ENCODE results near the gene GRIN1. TPM values are rescaled to one million over a fixed set of nuclear protein-coding genes. Genes with fewer than 3 reads are reported as not detected.

Gene GRIN1
- total and polyA plus RNA-seq, 2 donors (not counting 3 experiments of a cell fraction or from before 2014, with no cell fraction given) = not detected

GRCh38 chr9:137128862-137129455, 10.0 kb upstream of the GRIN1 start:
- ChIA-PET POLR2A (interaction anchor here (0.9 to 1.1 kb wide), 4 partner anchors 72 to 112 kb away, joined by 3 to 9 read pairs (median 6); partner anchors contain the start of genes NPDC1, TPRN and TUBB4B), CTCF (interaction anchor here (0.9 to 3.3 kb wide), 9 partner anchors 8 to 108 kb away, joined by 3 to 17 read pairs (median 6); partner anchors contain the start of genes GRIN1 and RNF224)
- H3K36me3 ChIP-seq (ENCODE audit: control insufficient read depth in 2 of 2, extremely low read depth in 1 of 2, insufficient read depth in 2 of 2, low read length in 2 of 2) = no peaks in the 10 kb centered on the region
- dilution Hi-C loops (cut with MboI; ENCODE audit: extremely low pct_ligation_motif_present, low sequenced_read_pairs) = no loop called here
- BruUV-seq (replicated peaks) = TSS peak; percentile 48
- peak overlapping the region; percentile 39 to 63 (median 51) for H3K4me3 ChIP-seq (replicated peaks in 1 of 3; ENCODE audit: insufficient read depth in 1 of 3, low read depth in 1 of 3, low read length in 3 of 3)
- H4K20me1 ChIP-seq (replicated peaks; ENCODE audit: control insufficient read depth, extremely low read depth, insufficient read depth, low read length) = no peaks in the 10 kb centered on the region
- peak; percentile 49 for FAIRE-seq
- intact Hi-C loops (cut with micrococcal nuclease) = loop anchor here (1.0 kb wide), 1 partner anchor 71 kb away; the partner anchor contains the start of gene TPRN
- peak overlapping the region; percentile 85 for H2AFZ ChIP-seq (ENCODE audit: low read depth, low read length)
- H3K4me1 ChIP-seq (ENCODE audit: control insufficient read depth, extremely low read depth, insufficient read depth, low read length) = peaks cover 26% of the 10 kb centered on the region
- no peak for DNase-seq (ENCODE audit: low read depth, low spot score)
- H3K27ac ChIP-seq (ENCODE audit: insufficient read depth, low read depth, low read length) = peak overlapping the region; percentile 10
- no peaks in the 10 kb centered on the region for H3K9me1 ChIP-seq (replicated peaks; ENCODE audit: control insufficient read depth, extremely low read depth, insufficient read depth, low read length)
- peak overlapping the region; percentile 69 for H3K9ac ChIP-seq (replicated peaks; ENCODE audit: extremely low read depth, insufficient read depth, low read length)
- no peak for TF ChIP-seq FOS (IDR thresholded peaks at IDR 0.05; ENCODE audit: borderline replicate concordance, insufficient read depth, low read length)
- TF ChIP-seq GATA2 (IDR thresholded peaks at IDR 0.05; ENCODE audit: insufficient read depth, insufficient read length, low read depth, low read length) = no peak
- TF ChIP-seq JUN (IDR thresholded peaks at IDR 0.05; ENCODE audit: borderline replicate concordance, insufficient read depth, insufficient read length, low read depth) = no peak
- no peak for TF ChIP-seq POLR2A (IDR thresholded peaks at IDR 0.05; ENCODE audit: low read depth, low read length)
- TF ChIP-seq MYC (IDR thresholded peaks at IDR 0.05; ENCODE audit: low read depth, low read length) = no peak
- no peak for TF ChIP-seq CTCF (IDR thresholded peaks at IDR 0.05; ENCODE audit: extremely low read depth in 1 of 2, insufficient read depth in 1 of 2, low read depth in 1 of 2, low read length in 2 of 2)
- no peak for TF ChIP-seq POLR2AphosphoS5 (IDR thresholded peaks at IDR 0.05; ENCODE audit: insufficient read depth, low read depth, low read length)
- no peak for TF ChIP-seq EZH2 (IDR thresholded peaks at IDR 0.05; ENCODE audit: borderline replicate concordance, low read depth, low read length, severe bottlenecking)
- TF ChIP-seq MAX (IDR thresholded peaks at IDR 0.05; ENCODE audit: insufficient read depth, insufficient read length) = no peak
- no peaks in the 10 kb centered on the region for H3K9me3 ChIP-seq (replicated peaks; ENCODE audit: control insufficient read depth, insufficient read depth, low read length)
- H3K4me2 ChIP-seq (ENCODE audit: insufficient read depth, low read length) = peak overlapping the region; percentile 68
- H3K79me2 ChIP-seq (ENCODE audit: control insufficient read depth, insufficient read depth, low read length) = peaks cover 20% of the 10 kb centered on the region
- no peaks in the 10 kb centered on the region for H3K27me3 ChIP-seq (ENCODE audit: control insufficient read depth in 2 of 2, insufficient read depth in 2 of 2, low read length in 2 of 2)
